Measurements from ENCODE around the gene UGT1A10.

The UGT1A10 gene

DNA sequence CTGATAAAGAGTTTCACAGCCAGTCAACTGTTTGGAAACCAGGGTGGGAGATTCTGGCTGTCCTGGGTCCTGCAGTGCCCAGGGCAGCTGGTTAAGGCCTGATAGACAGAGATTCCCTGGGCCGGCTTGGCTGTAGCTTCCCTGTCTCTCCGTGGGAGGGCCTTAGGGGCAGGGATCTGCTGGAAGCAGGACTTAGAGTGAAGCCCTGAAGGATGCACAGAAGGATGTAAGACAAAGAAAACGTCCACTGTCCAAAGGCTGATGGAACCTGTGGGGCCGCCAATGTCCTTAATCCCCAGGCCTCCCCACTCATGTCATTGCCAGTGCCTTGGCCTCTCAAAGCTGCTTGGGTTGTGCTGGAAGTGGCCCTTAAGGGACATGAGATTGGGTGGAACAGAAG is 174.8 kb downstream of the UGT1A10 start:
- DNase-seq (ENCODE audit: extremely low read depth, low read depth): no peak
- TF ChIP-seq, protein P1, sequence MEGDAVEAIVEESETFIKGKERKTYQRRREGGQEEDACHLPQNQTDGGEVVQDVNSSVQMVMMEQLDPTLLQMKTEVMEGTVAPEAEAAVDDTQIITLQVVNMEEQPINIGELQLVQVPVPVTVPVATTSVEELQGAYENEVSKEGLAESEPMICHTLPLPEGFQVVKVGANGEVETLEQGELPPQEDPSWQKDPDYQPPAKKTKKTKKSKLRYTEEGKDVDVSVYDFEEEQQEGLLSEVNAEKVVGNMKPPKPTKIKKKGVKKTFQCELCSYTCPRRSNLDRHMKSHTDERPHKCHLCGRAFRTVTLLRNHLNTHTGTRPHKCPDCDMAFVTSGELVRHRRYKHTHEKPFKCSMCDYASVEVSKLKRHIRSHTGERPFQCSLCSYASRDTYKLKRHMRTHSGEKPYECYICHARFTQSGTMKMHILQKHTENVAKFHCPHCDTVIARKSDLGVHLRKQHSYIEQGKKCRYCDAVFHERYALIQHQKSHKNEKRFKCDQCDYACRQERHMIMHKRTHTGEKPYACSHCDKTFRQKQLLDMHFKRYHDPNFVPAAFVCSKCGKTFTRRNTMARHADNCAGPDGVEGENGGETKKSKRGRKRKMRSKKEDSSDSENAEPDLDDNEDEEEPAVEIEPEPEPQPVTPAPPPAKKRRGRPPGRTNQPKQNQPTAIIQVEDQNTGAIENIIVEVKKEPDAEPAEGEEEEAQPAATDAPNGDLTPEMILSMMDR (IDR thresholded peaks at IDR 0.05; ENCODE audit: low read depth, low read length): no peak

DNA sequence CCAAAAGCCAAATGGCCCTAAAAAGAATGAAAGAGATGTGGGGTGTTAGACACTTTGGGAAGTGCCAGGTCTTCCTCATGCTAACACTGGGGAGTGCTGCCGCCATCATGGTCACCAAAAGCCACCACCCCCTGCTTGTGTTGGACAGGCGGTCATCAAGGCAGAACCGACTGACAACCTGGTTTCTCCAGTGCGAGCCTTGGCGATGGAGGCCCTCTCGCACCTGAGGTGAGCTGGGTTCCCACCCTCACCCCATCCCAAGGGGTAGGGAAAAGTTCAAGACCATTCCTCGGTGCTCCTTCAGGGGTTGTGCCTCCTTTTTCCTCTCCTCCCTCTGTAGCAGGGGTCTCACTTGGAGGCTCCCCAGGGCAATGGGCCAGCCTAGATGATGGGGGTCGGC is 175.5 kb downstream of the UGT1A10 start:
- DNase-seq (ENCODE audit: extremely low read depth, low read depth): no peak

DNA sequence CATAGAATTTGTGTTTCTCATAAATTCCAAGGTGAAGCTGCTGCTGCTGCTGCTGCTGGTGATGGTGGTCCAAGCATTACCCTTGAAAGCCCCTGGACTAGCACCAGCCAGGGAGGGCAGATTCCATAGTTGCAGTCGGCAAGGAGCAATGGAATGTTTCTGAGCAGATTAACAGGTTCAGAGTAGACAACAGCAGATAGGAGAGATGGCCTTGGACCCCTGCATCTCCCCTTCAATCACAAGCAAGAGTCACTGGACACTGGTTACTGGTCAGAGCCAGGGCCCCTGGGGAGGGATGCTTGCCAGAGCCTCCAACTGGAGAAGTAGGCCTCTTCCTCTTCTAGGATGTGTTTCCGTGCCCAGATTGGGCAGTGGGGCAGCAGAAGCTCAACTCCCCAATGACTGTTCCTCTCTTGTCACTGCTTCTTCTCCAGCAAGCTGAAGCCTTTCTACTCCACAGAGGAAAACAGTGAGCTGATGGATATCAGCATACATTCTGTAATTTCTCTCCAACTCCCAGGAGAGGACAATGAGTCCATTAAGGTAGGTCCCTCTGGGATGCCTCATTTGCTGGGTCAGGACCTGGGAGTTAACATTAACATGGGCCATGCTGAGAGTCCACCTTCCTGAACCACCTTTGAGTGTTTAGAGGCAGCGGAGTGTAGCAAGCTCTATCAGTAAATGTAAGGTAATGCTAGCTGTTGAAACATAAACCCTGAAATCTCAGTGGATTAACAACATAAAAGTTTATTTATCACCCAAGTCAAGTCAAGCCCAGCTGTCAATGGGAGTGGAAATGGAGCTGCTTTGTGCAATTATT is 177.2 kb downstream of the UGT1A10 start:
- DNase-seq (ENCODE audit: extremely low read depth, low read depth): no peak

More for the DNA sequence above, 175.5 kb downstream of the UGT1A10 start:
- TF ChIP-seq, protein P1 (IDR thresholded peaks at IDR 0.05; ENCODE audit: low read depth, low read length): no peak

DNA sequence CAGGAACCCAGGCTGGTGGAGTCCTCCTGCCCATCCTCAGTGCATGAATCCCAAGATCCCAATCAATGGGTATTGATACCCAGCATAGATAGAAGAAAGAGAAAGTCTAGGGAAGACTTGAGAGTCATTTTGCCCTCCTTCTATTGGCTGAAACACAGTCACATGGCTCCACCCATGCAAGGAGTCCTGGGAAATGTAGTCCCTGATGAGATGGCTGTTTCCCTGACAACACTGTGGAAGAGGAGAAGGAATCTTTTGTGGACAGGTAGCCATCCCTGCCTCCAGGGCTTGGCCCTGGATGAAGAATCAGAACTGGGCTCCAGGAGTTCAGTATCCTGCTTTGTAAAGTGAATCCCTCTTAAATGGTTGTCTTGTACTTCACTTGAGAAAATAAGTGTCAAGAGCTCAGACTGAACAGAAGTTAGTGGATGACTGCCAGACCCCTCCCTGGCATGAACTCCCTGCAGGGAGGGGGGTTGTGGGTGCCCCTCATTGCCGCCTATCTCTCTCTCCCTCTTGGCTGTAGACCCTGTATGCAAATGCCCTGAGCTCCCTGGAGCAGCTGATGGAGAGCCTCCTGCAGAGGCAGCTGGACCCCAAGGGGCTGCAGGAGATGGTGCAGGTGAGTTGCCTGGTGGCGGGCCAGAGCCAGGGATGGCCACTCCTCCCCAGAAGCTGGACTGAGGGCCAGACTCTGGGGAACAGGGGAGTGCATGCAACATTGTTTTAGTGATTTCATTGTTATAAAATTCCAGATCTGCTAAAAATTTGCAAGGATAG is 178.0 kb downstream of the UGT1A10 start:
- DNase-seq (ENCODE audit: extremely low read depth, low read depth): no peak
- TF ChIP-seq, protein P1 (IDR thresholded peaks at IDR 0.05; ENCODE audit: low read depth, low read length): no peak

More for the DNA sequence above, 177.2 kb downstream of the UGT1A10 start:
- TF ChIP-seq, protein P1 (IDR thresholded peaks at IDR 0.05; ENCODE audit: low read depth, low read length): no peak

DNA sequence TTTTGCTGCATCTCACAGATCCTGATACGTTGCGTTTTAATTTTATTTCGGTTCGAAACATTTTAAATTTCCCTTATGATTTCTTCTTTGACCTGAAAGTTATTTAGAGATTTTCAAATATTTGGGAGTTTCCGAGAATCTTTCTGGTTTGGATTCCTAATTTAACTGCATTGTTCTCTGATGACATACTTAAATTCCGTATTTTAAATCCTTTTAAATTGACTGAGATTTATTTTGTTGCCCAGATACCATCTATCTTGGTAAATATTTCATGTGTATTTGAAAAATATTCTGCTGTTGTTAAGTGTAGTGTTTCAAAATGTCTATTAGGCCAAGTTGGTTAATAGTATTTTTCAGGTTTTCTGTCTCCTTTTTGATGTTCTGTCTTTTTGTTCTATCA is 179.6 kb downstream of the UGT1A10 start:
- TF ChIP-seq, protein P1 (IDR thresholded peaks at IDR 0.05; ENCODE audit: low read depth, low read length): no peak
- DNase-seq (ENCODE audit: extremely low read depth, low read depth): no peak

DNA sequence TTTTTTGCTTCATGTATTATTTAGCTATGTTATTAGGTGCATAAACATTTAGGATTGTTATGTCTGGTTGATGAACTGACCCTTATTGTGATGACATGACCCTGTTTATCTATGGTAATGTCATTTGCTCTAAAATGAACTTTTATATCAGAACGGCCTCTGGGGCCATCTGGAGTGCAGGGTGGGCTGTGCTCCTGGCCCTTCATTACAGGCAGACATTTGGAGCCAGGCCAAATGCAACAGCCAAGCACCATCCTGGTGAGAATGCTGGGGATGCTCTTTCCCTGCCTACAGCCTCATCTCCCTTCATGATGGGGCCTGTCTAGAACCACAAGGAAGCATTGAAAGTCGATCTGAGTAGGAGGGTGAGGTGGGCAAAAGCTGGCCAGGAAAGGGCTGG is 180.1 kb downstream of the UGT1A10 start:
- DNase-seq (ENCODE audit: extremely low read depth, low read depth): no peak
- TF ChIP-seq, protein P1 (IDR thresholded peaks at IDR 0.05; ENCODE audit: low read depth, low read length): no peak

DNA sequence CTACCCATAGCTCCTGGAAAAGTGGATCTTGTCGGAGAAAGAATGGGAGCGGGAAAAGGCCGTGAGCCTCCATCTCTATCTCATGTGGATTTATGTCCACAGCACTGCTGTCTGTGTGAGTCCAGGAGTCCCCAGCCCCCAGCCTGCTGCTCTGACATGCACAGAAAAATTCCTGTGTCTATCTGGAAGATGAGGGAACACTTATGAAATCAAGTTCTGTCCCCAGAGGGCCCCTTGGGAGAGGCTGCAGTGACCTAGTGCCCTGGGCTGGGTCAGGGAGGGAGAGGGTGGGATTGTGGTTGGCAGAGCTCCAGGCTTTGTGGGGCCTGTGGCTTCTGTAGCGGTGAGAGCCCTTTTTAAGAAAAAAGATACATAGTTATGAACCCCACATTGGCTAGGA is 180.5 kb downstream of the UGT1A10 start:
- TF ChIP-seq, protein P1 (IDR thresholded peaks at IDR 0.05; ENCODE audit: low read depth, low read length): no peak
- DNase-seq (ENCODE audit: extremely low read depth, low read depth): no peak
